Neutrophil (primary cell): ENCODE measurements around the gene CYP51A1.
"Not testable (repeated sequence)": the region's sequence is repeated elsewhere in the genome, so short reads cannot be mapped to it uniquely, and the experiment has no call there.

ENCODE experiments used
- H3K27ac ChIP-seq: fragments of 200-600 bp; sonication (generic); 2 replicates; pipeline ENCODE4 v1.5.1; 2016; ENCODE audit warnings: mild to moderate bottlenecking, moderate library complexity
- H3K27me3 ChIP-seq: fragments of 200-600 bp; sonication (generic); 2 replicates; pipeline ENCODE4 v1.6.0; 2016; ENCODE audit warnings: mild to moderate bottlenecking
- H3K36me3 ChIP-seq: fragments of 200-600 bp; sonication (generic); 2 replicates; pipeline ENCODE4 v1.5.1; 2017
- H3K4me1 ChIP-seq, 2 experiments: fragments of 200-600 bp in 1 of 2; sonication (generic) in 1 of 2; 1 replicate in 1 of 2; 2 replicates in 1 of 2; pipeline versions ENCODE4 v1.5.1 to v1.6.1; 2013 to 2016; ENCODE audit warnings: low read depth in 1 of 2, low read length in 1 of 2, mild to moderate bottlenecking in 1 of 2, moderate library complexity in 1 of 2; ENCODE audit not compliant: control insufficient read depth in 1 of 2, insufficient read depth in 1 of 2
- H3K4me3 ChIP-seq, 2 experiments: fragments of 200-600 bp in 1 of 2; sonication (generic) in 1 of 2; 1 replicate in 1 of 2; 2 replicates in 1 of 2; pipeline ENCODE4 v1.5.1; 2013 to 2016; ENCODE audit warnings: low read depth in 1 of 2, low read length in 1 of 2, mild to moderate bottlenecking in 1 of 2, moderate library complexity in 1 of 2
- H3K9me3 ChIP-seq: fragments of 200-600 bp; sonication (generic); 2 replicates; pipeline ENCODE4 v1.5.1; 2016
- CTCF ChIP-seq: fragments of 200-600 bp; sonication (generic); IDR thresholded peaks from 2 replicates; pipeline ENCODE4 v1.5.1; 2016; ENCODE audit warnings: antibody characterized with exemption

The CYP51A1 gene

GRCh38 chr7:92115821-92116220, 18.5 kb downstream of the CYP51A1 start:
- no peaks in the 10 kb centered on the region for H3K9me3 ChIP-seq
- TF ChIP-seq CTCF, result no peak
- H3K36me3 ChIP-seq, result peaks cover 15% of the 10 kb centered on the region

GRCh38 chr7:92110857-92111256, 23.4 kb downstream of the CYP51A1 start:
- H3K27ac ChIP-seq, result no peak overlapping the region
- H3K9me3 ChIP-seq, result no peaks in the 10 kb centered on the region
- no peak for TF ChIP-seq CTCF
- H3K27me3 ChIP-seq, result no peaks in the 10 kb centered on the region
- H3K4me3 ChIP-seq, result no peak overlapping the region
- H3K4me1 ChIP-seq, result no peaks in the 10 kb centered on the region
- H3K36me3 ChIP-seq, result peaks cover 52% of the 10 kb centered on the region

More at GRCh38 chr7:92115821-92116220, 18.5 kb downstream of the CYP51A1 start:
- Histone ChIP-seq H3K27me3 (no peaks in the 10 kb centered on the region), H3K27ac (no peak overlapping the region), H3K4me1 (no peaks in the 10 kb centered on the region), H3K4me3 (no peak overlapping the region)

- Histone ChIP-seq H3K27me3 (no peaks in the 10 kb centered on the region), H3K4me1 (no peaks in the 10 kb centered on the region), H3K4me3 (no peak overlapping the region), H3K27ac (no peak overlapping the region), H3K9me3 (no peaks in the 10 kb centered on the region), H3K36me3 (peaks cover 70% of the 10 kb centered on the region)
- no peak for TF ChIP-seq CTCF
Observed at GRCh38 chr7:92108821-92109220, 25.5 kb downstream of the CYP51A1 start.

- not testable (repeated sequence) for H3K27me3 ChIP-seq, H3K9me3 ChIP-seq, H3K4me1 ChIP-seq, H3K27ac ChIP-seq, H3K4me3 ChIP-seq
- H3K36me3 ChIP-seq, result peaks cover 82% of the 10 kb centered on the region
Observed at GRCh38 chr7:92102862-92103261, 31.4 kb downstream of the CYP51A1 start.

GRCh38 chr7:92100534-92100933, 33.7 kb downstream of the CYP51A1 start:
- no peaks in the 10 kb centered on the region for H3K9me3 ChIP-seq
- no peak for TF ChIP-seq CTCF
- no peaks in the 10 kb centered on the region for H3K4me1 ChIP-seq
- no peak overlapping the region for H3K27ac ChIP-seq
- H3K27me3 ChIP-seq, result no peaks in the 10 kb centered on the region
- H3K36me3 ChIP-seq, result peaks cover 90% of the 10 kb centered on the region
- H3K4me3 ChIP-seq, result no peak overlapping the region

- Histone ChIP-seq H3K36me3 (peaks cover 93% of the 10 kb centered on the region), H3K27me3 (no peaks in the 10 kb centered on the region)
- TF ChIP-seq CTCF, result no peak
Observed at GRCh38 chr7:92095380-92095779, 38.9 kb downstream of the CYP51A1 start.

More at GRCh38 chr7:92095380-92095779, 38.9 kb downstream of the CYP51A1 start:
- no peak overlapping the region for H3K4me3 ChIP-seq
- H3K27ac ChIP-seq, result no peak overlapping the region
- no peaks in the 10 kb centered on the region for H3K4me1 ChIP-seq
- no peaks in the 10 kb centered on the region for H3K9me3 ChIP-seq
